Measurements from ENCODE around the gene ITGB1BP1. TPM values are rescaled to one million over a fixed set of nuclear protein-coding genes. Genes with fewer than 3 reads are reported as not detected.

The ITGB1BP1 gene
- total RNA-seq, 1 donor, result 14.5 TPM

- no peak for DNase-seq (ENCODE audit: low read depth in 2 of 3, low spot score in 2 of 3)
Observed at GRCh38 chr2:9380702-9381628, 42.4 kb downstream of the ITGB1BP1 start.

DNA sequence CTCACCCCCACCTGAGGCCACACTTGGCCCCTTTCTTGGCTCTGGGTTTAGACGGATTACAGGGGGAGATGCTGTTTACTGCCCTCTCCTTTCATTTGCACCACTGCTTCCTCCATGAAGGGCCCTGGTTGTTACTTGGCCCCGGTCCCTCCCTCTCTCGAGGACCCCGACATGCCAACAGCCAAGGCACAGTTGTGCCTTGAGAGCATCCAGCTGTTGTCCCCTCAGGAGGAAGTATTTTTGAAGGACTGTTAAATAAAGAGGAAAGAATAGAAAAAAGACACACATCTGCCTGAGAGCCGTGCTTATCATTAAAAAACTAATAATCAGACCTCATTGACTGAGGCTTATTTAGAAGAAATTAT, 44.0 kb downstream of the ITGB1BP1 start:
- DNase-seq (ENCODE audit: low read depth in 2 of 3, low spot score in 2 of 3), result no peak

- DNase-seq (ENCODE audit: low read depth in 2 of 3, low spot score in 2 of 3), result no peak
Observed at GRCh38 chr2:9378433-9379390, 44.6 kb downstream of the ITGB1BP1 start.

- DNase-seq (ENCODE audit: low read depth in 2 of 3, low spot score in 2 of 3), result no peak
Observed at GRCh38 chr2:9377461-9378097, 45.7 kb downstream of the ITGB1BP1 start.

- DNase-seq (ENCODE audit: low read depth in 2 of 3, low spot score in 2 of 3), result no peak
Observed at GRCh38 chr2:9375857-9376428, 47.4 kb downstream of the ITGB1BP1 start.

GRCh38 chr2:9374071-9374730, 49.1 kb downstream of the ITGB1BP1 start:
- no peak for DNase-seq (ENCODE audit: low read depth in 2 of 3, low spot score in 2 of 3)

- DNase-seq (ENCODE audit: low read depth in 2 of 3, low spot score in 2 of 3), result no peak
Observed at GRCh38 chr2:9373476-9373875, 49.9 kb downstream of the ITGB1BP1 start.

DNA sequence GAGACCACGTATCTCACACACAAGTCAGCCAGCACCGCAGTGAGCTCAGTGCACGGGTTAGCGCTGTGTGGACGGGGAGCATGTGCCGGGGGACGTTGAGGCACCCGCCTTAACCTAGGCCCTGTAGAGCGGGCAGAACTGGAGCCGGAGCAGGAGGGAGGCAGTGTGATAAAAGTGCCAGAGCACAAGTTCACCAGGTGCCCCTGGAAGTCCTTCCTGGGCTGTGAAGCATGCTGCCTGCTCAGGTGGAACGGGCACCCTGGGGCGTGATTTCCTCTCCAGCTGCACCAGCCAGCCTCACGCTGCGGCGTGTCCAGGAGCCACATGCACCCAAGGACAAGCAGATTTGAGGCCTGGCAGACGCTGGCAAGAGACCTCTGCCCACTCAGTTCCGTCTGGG, 50.3 kb downstream of the ITGB1BP1 start:
- no peak for DNase-seq (ENCODE audit: low read depth in 2 of 3, low spot score in 2 of 3)

DNA sequence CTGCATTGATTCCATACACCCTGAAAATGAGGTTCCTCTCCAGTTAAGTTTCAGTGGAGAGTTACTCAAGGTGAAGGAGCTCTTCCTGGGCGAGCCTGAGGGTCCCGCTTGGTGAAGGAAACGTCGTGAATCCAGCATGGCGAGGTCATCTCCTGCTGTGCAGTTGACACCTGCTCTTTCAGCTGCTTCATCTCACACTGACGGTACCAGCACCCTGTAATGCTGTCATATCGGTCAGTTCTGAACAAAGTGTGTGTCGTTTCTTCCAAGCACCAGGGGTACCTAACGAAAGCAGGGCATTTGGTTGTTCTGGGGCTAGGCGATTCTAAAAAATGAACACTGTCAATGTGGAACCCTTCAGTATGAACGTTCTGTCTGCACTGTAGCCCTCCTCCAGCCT, 52.6 kb downstream of the ITGB1BP1 start:
- DNase-seq (ENCODE audit: low read depth in 2 of 3, low spot score in 2 of 3), result no peak

- no peak for DNase-seq (ENCODE audit: low read depth in 2 of 3, low spot score in 2 of 3)
Observed at GRCh38 chr2:9366026-9366425, 57.3 kb downstream of the ITGB1BP1 start.

- no peak for DNase-seq (ENCODE audit: low read depth in 2 of 3, low spot score in 2 of 3)
Observed at GRCh38 chr2:9365498-9366019, 57.8 kb downstream of the ITGB1BP1 start.

GRCh38 chr2:9364791-9365497, 58.4 kb downstream of the ITGB1BP1 start:
- DNase-seq (ENCODE audit: low read depth in 2 of 3, low spot score in 2 of 3), result no peak

- no peak for DNase-seq (ENCODE audit: low read depth in 2 of 3, low spot score in 2 of 3)
Observed at GRCh38 chr2:9364373-9364772, 59.0 kb downstream of the ITGB1BP1 start.

GRCh38 chr2:9360701-9361100, 62.6 kb downstream of the ITGB1BP1 start:
- DNase-seq (ENCODE audit: low read depth in 2 of 3, low spot score in 2 of 3), result no peak

GRCh38 chr2:9360110-9360509, 63.2 kb downstream of the ITGB1BP1 start:
- DNase-seq (ENCODE audit: low read depth in 2 of 3, low spot score in 2 of 3), result no peak

- DNase-seq (ENCODE audit: low read depth in 2 of 3, low spot score in 2 of 3), result no peak
Observed at GRCh38 chr2:9359463-9359862, 63.9 kb downstream of the ITGB1BP1 start.

GRCh38 chr2:9358846-9359245, 64.5 kb downstream of the ITGB1BP1 start:
- no peak for DNase-seq (ENCODE audit: low read depth in 2 of 3, low spot score in 2 of 3)

DNA sequence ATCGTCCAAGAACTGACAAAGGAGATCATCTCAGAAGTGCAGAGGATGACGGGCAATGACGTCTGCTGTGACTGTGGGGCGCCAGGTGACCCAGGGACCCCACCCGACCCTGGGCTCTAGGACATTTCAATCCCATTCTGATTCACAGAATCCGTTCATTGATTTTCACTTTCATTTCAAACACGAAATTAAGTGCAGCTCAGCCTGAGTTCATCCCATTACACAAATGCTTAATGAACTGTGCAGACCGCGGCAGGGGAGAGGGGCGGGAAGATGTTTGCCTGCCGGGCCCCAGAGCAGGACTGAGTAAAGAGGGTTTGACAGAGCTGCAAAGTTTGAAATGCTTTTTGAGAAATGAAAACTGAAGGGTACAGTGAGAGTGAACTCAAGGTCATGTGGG, 67.1 kb downstream of the ITGB1BP1 start:
- DNase-seq (ENCODE audit: low read depth in 2 of 3, low spot score in 2 of 3), result no peak

GRCh38 chr2:9355716-9356115, 67.6 kb downstream of the ITGB1BP1 start:
- DNase-seq (ENCODE audit: low read depth in 2 of 3, low spot score in 2 of 3), result no peak
